Stimulated activated effector memory CD8-positive, alpha-beta T cell treated with anti-CD3 and anti-CD28 coated beads, Interleukin-12 subunit alpha, Interleukin-12 subunit beta, amount 100 ng/mL, for 72 hours (primary cell): ENCODE data around the gene OR52E4.

ENCODE experiments used
- ATAC-seq: fragments of 150-1000 bp; cut with Tn5 transposase; 2 replicates; pipeline ENCODE4 v1.10.0; 2021
- DNase-seq, 2 donors: peaks; one replicate each; pipeline ENCODE4 v3.0.0; 2021 to 2022; ENCODE audit warnings: low spot score in 2 of 2
- H3K27ac Mint-ChIP-seq: one replicate; pipeline ENCODE4 v1.8.0; 2022; ENCODE audit warnings: mild to moderate bottlenecking, mixed read lengths
- H3K36me3 Mint-ChIP-seq: one replicate; pipeline ENCODE4 v1.8.0; 2022; ENCODE audit warnings: mild to moderate bottlenecking, mixed read lengths
- H3K4me1 Mint-ChIP-seq: one replicate; pipeline ENCODE4 v1.8.0; 2022; ENCODE audit warnings: mixed read lengths
- H3K4me3 Mint-ChIP-seq: one replicate; pipeline ENCODE4 v1.8.0; 2022; ENCODE audit warnings: mild to moderate bottlenecking, mixed read lengths
- H3K9me3 Mint-ChIP-seq: one replicate; pipeline ENCODE4 v1.8.0; 2022; ENCODE audit warnings: mixed read lengths

Gene OR52E4

DNA sequence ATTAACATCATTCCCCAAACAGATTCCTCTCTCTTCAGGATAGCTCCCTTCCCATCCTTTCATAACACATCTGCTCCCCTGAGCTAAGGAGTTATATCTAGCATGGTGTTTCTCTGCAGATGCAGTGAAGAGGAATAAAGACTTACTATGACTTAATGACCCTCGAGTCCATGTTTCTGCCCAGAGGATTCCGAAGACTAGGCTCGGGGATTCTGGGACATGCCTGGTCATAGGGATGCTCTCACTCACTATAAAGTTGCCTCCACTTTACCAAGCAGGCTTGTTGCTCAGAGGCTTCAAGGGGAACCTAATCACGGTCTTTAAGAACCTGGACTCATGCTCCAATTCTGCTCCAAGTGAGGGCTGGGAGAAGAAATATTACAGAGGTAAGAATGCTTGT is at the start of gene OR52E4:
TSS of gene OR52E4 (plus strand) at position 301 of the 400 bp plus-strand sequence. CDS start 3,664 bp downstream, outside the sequence.
- Mint-ChIP-seq H3K9me3 (no peaks in the 10 kb centered on the region), H3K36me3 (no peaks in the 10 kb centered on the region), H3K4me1 (no peaks in the 10 kb centered on the region), H3K4me3 (no peak within 1 kb of the TSS), H3K27ac (no peak within 1 kb of the TSS)
- DNase-seq, result no peak
- ATAC-seq, result no peak

DNA sequence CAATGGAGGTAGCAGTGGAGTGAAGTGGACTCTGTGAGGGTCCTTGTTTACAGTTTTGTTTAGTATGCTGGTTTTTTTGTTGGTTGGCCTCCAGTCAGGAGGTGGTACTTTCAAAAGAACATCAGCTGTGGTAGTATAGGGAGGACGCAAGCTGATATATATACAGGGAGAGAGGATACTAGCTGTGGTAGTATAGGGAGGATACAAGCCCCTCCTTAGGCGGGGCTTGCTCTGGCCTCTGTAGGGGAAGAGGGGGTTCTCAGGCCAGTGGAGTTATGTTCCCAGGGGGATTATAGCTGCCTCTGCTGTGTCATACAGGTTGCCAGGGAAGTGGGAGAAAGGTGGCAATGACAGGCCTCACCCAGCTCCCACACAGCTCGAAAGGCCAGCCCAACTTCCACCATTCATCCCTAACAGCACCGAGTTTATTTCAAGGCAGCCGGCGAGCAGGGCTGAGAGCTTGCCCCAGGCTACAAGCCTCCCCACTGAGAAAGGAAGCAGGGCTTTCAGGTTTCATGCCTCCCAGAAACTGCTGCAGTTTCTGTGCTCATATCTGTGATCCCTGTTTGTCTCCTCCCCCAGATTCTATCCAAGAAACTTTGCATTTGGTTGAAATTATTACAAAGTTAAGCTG is 49.1 kb upstream of the OR52E4 start:
- Mint-ChIP-seq H3K4me1 (no peaks in the 10 kb centered on the region), H3K27ac (no peak overlapping the region), H3K4me3 (no peak overlapping the region), H3K36me3 (no peaks in the 10 kb centered on the region), H3K9me3 (no peaks in the 10 kb centered on the region)
- DNase-seq (no peak), ATAC-seq (peak; percentile 42)

DNA sequence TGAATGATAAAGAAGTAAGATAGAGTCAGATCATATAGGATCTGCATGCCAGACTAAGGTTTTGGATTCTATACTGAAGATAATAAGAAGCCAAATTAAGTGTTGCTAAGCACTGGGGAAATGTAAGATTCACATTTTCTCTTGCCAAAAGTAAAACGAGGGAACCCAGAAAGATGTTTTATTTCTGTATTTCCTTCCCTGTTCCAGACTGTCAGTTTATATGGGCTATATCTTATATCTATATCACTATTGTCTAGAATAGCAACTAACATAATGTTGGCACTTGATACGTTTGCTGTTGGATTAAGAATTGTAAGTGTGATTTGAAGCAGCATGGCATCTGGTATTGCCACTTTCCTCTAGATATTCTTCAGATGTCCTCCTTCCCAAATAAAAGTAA is 47.0 kb upstream of the OR52E4 start:
- DNase-seq (no peak), ATAC-seq (no peak)
- H3K36me3 Mint-ChIP-seq, result no peaks in the 10 kb centered on the region
- H3K4me1 Mint-ChIP-seq, result no peaks in the 10 kb centered on the region
- H3K9me3 Mint-ChIP-seq, result peaks cover 2% of the 10 kb centered on the region
- no peak overlapping the region for H3K4me3 Mint-ChIP-seq
- H3K27ac Mint-ChIP-seq, result no peak overlapping the region

DNA sequence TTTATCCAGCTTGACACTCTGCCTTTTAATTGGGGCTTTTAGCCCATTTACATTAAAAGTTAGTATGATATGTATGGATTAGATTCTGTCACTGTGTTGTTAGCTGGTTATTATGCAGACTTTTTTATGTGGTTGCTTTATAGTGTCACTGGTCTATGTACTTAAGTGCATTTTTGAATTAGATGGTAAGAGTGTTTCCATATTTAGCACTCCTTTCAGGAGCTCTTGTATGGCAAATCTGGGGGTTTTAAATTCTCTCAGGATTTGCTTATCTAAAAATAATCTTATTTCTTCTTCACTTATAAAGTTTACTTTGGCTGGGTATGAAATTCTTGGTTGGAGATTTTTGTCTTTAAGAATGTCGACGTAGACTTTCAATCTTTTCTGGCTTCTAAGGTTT is 42.7 kb upstream of the OR52E4 start:
- peaks cover 4% of the 10 kb centered on the region for H3K9me3 Mint-ChIP-seq
- H3K36me3 Mint-ChIP-seq, result no peaks in the 10 kb centered on the region
- no peak for ATAC-seq
- H3K4me3 Mint-ChIP-seq, result no peak overlapping the region
- H3K4me1 Mint-ChIP-seq, result no peaks in the 10 kb centered on the region
- DNase-seq, result no peak
- no peak overlapping the region for H3K27ac Mint-ChIP-seq

DNA sequence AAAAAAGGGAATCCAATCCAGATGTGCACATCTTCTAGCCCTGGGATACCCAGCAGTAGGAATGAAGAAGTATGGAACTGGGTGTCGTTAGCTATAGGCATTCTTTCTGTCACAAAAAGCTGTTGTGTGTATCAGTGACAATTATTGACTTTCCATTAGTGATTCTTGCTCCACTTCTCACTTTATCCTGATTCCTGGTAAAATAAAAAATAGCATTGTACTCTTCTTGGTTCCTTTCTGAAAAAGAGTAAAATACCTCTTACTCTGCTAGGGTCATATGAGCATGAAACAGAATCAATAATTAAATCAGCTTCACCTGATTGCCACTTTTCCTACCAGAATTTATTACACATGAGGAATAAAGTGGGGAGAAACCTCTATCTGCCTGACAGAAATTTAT is 38.6 kb upstream of the OR52E4 start, which contains the start of gene OR52E6:
TSS of gene OR52E6 (minus strand) at position 101 of the 400 bp plus-strand sequence. CDS start at position 101, 0 bp downstream.
- no peak for DNase-seq
- Mint-ChIP-seq H3K4me1 (no peaks in the 10 kb centered on the region), H3K9me3 (peaks cover 4% of the 10 kb centered on the region), H3K27ac (no peak within 1 kb of the TSS), H3K36me3 (no peaks in the 10 kb centered on the region), H3K4me3 (no peak within 1 kb of the TSS)
- ATAC-seq, result no peak

DNA sequence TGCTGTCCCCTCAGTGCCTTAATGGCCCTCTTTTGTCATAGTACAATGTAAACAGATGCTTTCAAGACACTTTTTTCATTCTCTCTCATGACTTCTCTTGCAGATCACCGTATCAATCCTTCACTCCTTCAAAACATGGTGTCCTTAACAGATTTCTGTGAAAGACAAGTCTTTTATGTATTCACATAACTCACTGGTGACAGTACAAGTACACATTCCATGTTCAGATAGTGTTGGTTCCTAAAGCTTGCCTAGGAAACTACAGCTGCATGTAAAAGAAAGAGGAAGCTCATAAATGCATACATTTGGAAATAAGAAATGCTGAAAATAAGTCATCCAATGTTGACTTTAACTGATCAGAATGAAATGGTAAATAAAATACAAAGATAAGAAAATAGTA is 33.7 kb upstream of the OR52E4 start:
- ATAC-seq (no peak), DNase-seq (no peak)
- Mint-ChIP-seq H3K27ac (no peak overlapping the region), H3K9me3 (no peaks in the 10 kb centered on the region), H3K4me3 (no peak overlapping the region), H3K36me3 (no peaks in the 10 kb centered on the region), H3K4me1 (no peaks in the 10 kb centered on the region)

DNA sequence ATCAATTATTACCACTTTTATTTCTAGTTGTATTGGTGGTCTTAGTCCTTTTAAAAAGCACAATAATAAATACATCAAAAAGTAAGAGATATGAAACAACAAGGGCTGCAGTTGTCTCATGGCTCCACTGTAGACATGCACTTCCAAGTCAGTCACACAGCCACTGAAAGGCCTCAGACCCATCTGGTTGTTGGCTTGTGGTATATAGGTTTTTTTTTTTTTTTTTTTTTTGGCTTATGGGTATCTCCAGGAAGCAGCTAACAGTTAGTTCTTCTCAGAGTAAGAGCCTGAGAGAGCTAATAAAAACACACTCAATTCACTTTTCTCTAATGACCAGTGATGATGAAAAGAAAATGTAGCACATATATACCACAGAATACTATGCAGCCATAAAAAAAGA is 32.7 kb upstream of the OR52E4 start:
- no peak overlapping the region for H3K4me3 Mint-ChIP-seq
- DNase-seq (no peak), ATAC-seq (no peak)
- no peaks in the 10 kb centered on the region for H3K9me3 Mint-ChIP-seq
- no peaks in the 10 kb centered on the region for H3K4me1 Mint-ChIP-seq
- H3K27ac Mint-ChIP-seq, result no peak overlapping the region
- H3K36me3 Mint-ChIP-seq, result no peaks in the 10 kb centered on the region

DNA sequence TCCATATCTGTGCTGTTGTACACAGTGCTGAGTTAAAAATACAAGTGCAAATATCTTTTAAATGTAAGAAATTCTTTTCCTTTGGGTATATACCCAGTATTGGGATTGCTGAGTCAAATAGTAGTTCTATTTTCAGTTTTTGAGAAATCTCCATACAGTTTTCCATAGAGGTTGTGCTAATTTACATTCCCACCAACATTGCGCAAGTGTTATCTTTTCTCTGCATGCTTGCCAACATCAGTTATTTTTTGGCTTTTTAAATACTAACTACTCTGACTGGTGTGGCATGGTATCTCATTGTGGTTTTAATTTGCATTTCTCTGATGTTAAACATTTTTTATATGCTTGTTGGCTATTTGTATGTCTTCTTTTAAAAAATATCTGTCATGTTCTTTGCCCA is 29.4 kb upstream of the OR52E4 start:
- H3K27ac Mint-ChIP-seq, result no peak overlapping the region
- no peak for ATAC-seq
- H3K4me3 Mint-ChIP-seq, result no peak overlapping the region
- H3K9me3 Mint-ChIP-seq, result no peaks in the 10 kb centered on the region
- no peak for DNase-seq
- H3K36me3 Mint-ChIP-seq, result no peaks in the 10 kb centered on the region
- no peaks in the 10 kb centered on the region for H3K4me1 Mint-ChIP-seq

DNA sequence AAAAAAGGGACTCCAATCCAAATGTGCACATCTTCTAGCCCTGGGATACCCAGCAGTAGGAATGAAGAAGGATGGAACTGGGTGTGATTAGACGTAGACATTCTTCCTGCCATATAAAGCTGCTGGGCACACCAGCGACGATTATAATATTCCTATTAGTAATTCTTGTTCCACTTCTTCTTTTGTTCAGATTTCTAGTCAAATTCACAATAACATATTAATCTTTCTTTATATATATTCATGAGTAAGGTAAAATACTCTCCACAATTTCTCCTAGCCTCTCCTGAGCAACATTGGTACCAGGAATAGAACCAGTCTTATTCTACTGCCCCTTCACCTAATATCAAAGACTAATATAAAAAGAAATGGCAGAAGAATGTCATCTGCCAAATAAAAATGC is 22.8 kb upstream of the OR52E4 start, which contains the start of gene OR52E8:
TSS of gene OR52E8 (minus strand) at position 101 of the 400 bp plus-strand sequence. CDS start at position 101, 0 bp downstream.
- no peaks in the 10 kb centered on the region for H3K9me3 Mint-ChIP-seq
- no peak within 1 kb of the TSS for H3K27ac Mint-ChIP-seq
- ATAC-seq (no peak), DNase-seq (no peak)
- no peaks in the 10 kb centered on the region for H3K4me1 Mint-ChIP-seq
- no peaks in the 10 kb centered on the region for H3K36me3 Mint-ChIP-seq
- no peak within 1 kb of the TSS for H3K4me3 Mint-ChIP-seq

DNA sequence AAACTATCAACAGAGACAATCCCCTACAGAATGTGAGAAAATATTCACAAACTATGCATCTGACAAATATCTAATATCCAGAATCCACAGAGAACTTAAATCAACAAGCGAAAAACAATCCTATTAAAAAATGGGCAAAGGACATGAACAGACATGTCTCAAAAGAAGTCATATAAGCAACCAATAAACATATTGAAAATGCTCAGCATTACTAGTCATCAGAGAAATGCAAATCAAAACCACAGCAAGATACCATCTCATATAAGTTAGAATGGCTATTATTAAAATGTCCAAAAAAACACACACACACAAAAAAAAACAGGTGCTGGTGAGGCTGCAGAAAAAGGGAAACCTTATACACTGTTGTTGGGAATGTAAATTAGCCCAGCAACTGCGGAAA is 14.6 kb upstream of the OR52E4 start:
- ATAC-seq, result no peak
- no peaks in the 10 kb centered on the region for H3K9me3 Mint-ChIP-seq

DNA sequence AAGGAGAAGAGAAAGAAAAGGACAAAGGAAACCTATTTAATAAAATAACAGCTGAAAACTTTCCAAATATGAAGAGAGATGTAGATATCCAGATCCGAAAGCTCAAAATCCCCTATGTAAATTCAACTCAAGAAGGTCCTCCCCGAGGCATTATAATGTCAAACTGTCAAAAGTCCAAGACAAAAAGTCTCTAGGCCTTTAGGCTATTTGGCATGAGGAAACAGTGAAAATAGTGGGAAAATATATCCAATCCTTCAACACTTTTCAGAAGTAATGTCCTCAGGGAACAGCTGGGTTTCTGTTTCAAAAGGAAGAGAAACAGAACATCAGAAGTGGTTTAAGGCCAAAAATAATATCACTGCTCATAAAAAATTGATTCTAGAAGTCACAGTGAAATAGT is 1.9 kb upstream of the OR52E4 start:
- H3K9me3 Mint-ChIP-seq, result no peaks in the 10 kb centered on the region
- ATAC-seq, result no peak

More for the DNA sequence above, 14.6 kb upstream of the OR52E4 start:
- Mint-ChIP-seq H3K4me1 (no peaks in the 10 kb centered on the region), H3K36me3 (no peaks in the 10 kb centered on the region), H3K27ac (no peak overlapping the region), H3K4me3 (no peak overlapping the region)
- no peak for DNase-seq

DNA sequence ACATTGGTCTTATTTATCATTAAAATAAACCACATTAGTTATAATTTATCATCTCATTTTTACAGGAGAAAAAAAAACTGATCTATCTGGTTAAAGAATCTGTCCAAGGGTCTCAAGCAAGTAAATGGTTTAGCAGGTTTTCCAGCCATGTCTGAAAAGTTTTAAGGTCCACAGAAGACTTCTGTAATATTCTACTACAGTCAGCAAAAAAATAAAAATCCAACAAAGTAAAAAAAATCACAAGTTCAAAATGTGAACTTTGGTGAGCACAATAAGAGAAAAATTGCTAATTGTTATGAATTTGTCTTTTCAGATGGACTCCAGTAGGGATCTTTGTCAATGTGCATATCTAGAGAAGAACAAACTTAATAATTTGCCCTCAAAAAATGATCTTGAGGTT is 1.3 kb downstream of the OR52E4 start:
- Mint-ChIP-seq H3K4me3 (no peak overlapping the region), H3K27ac (no peak overlapping the region), H3K4me1 (no peaks in the 10 kb centered on the region), H3K36me3 (no peaks in the 10 kb centered on the region), H3K9me3 (no peaks in the 10 kb centered on the region)
- no peak for ATAC-seq
- DNase-seq, result no peak

More for the DNA sequence above, 1.9 kb upstream of the OR52E4 start:
- no peak overlapping the region for H3K4me3 Mint-ChIP-seq
- no peak for DNase-seq
- no peaks in the 10 kb centered on the region for H3K36me3 Mint-ChIP-seq
- no peaks in the 10 kb centered on the region for H3K4me1 Mint-ChIP-seq
- H3K27ac Mint-ChIP-seq, result no peak overlapping the region

DNA sequence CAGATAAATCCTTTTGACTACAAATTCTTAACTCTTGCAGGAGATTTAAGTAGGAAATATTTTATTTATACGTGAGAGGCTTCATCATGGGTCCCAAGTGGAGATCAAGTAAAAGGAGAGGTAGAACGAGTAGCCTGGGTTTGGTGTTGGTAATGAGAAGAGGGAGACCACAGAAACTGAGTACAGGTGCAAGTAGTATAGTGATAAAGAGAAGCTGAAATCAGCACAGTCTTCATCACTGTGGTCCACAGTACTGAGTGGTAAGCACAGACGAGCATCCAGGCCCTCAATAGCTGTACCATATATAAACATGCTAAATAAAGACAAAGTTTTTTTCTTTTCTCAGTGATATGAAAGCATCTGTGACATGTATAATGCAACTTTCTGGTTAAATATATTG is 6.7 kb downstream of the OR52E4 start:
- Mint-ChIP-seq H3K36me3 (no peaks in the 10 kb centered on the region), H3K27ac (no peak overlapping the region), H3K4me3 (no peak overlapping the region), H3K9me3 (no peaks in the 10 kb centered on the region), H3K4me1 (no peaks in the 10 kb centered on the region)
- no peak for DNase-seq
- ATAC-seq, result no peak

DNA sequence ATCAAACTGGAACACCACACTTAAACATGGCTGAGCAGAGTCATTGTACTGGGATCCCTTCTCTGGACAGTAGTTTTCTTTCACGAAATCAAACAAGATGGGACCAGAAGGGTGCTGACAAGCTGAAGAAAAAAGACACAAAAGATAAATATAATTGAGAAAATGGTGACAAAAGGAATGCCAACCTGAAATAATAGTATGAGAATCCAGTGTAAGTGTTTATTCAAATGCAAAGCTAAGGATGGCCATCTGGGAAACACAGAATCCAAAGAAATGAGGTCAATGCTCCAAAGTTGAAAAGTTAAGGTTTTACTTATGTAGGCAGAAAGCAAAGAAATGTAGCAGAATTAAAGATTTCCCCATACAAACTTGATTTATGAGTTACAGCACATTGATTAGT is 7.2 kb downstream of the OR52E4 start:
- DNase-seq, result no peak
- no peak for ATAC-seq
- no peak overlapping the region for H3K4me3 Mint-ChIP-seq
- H3K9me3 Mint-ChIP-seq, result no peaks in the 10 kb centered on the region
- no peaks in the 10 kb centered on the region for H3K36me3 Mint-ChIP-seq
- H3K27ac Mint-ChIP-seq, result no peak overlapping the region
- no peaks in the 10 kb centered on the region for H3K4me1 Mint-ChIP-seq

DNA sequence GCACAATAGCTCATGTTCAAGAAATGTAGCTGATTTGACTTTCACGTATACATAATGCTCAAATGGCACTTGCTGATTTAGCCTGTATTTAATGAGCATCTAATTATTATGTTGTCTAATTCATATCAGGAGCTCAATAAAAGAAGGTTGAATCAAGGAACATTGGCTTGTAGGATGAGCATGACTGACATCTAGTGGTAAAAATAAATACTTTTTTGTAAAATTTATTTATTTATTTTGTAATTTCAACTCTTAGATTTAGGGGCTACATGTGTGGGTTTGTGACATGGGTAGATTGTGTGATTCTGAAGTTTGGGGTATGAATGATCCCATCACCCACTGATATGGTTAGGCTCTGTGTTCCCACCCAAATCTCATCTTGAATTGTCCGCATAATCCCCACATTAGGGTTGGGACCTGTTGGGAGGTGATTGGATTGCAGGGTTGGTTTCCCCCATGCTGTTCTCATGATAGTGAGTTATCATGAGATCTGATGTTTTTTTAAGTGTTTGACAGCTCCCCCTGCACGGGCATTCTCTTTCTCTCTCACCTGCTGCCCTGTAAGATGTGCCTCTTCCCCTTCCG is 10.9 kb downstream of the OR52E4 start:
- Mint-ChIP-seq H3K27ac (no peak overlapping the region), H3K9me3 (no peaks in the 10 kb centered on the region), H3K4me3 (no peak overlapping the region), H3K4me1 (no peaks in the 10 kb centered on the region), H3K36me3 (no peaks in the 10 kb centered on the region)
- ATAC-seq, result no peak
- no peak for DNase-seq

DNA sequence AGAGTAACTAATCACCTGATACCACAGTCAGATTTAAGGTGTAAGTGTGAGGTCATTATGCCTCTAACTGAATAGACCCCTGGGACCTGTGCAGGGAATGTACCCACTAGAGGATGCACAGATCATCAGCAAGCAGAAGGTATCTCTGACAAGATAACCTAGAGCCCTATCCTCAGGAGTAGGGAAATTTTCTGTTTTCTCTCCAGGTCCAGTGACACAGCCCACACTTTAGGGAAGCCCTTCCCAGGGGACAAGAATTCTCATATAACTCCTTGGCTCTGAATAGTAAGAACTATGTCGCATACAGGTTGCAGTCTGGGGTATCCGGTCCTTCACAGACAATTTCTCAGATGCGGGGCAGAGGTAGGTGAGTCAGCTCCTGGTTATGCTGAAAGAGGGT is 12.5 kb downstream of the OR52E4 start, which contains the start of gene OR52E5:
TSS of gene OR52E5 (plus strand) at position 301 of the 400 bp plus-strand sequence. CDS start 7,569 bp downstream, outside the sequence.
- DNase-seq (no peak), ATAC-seq (peak; percentile 32)
- no peaks in the 10 kb centered on the region for H3K9me3 Mint-ChIP-seq
- H3K4me3 Mint-ChIP-seq, result no peak within 1 kb of the TSS
- H3K36me3 Mint-ChIP-seq, result no peaks in the 10 kb centered on the region
- no peaks in the 10 kb centered on the region for H3K4me1 Mint-ChIP-seq
- no peak within 1 kb of the TSS for H3K27ac Mint-ChIP-seq
